H1 (cell line): ENCODE data around the gene PHF13.

ENCODE experiments used
- CBX8 ChIP-seq: fragments of 300-800, 300-1000 bp; sonication (generic); IDR thresholded peaks from 2 replicates; pipeline ENCODE4 v1.7.1; 2016; ENCODE audit warnings: low read depth, low read length, borderline replicate concordance
- CREB1 ChIP-seq: IDR thresholded peaks from 2 replicates; pipeline ENCODE4 v1.6.1; 2012; ENCODE audit warnings: inconsistent platforms
- EZH2 ChIP-seq: fragments of 200-600 bp; sonication (generic); IDR thresholded peaks from 2 replicates; pipeline ENCODE4 v1.7.1; 2012; ENCODE audit warnings: low read depth, mild to moderate bottlenecking, moderate library complexity, low read length, inconsistent platforms; ENCODE audit not compliant: severe bottlenecking
- GABPA ChIP-seq: IDR thresholded peaks from 2 replicates; pipeline ENCODE4 v1.6.1; 2011; ENCODE audit warnings: mild to moderate bottlenecking, low read length, moderate library complexity, borderline replicate concordance; ENCODE audit not compliant: insufficient read depth
- GTF2F1 ChIP-seq: IDR thresholded peaks from 2 replicates; pipeline ENCODE4 v1.6.1; 2012; ENCODE audit warnings: low read depth, low read length, improper control_type of control experiment, borderline replicate concordance
- MAFK ChIP-seq: IDR thresholded peaks from 2 replicates; pipeline ENCODE4 v1.6.1; 2012; ENCODE audit warnings: low read depth, mild to moderate bottlenecking, improper control_type of control experiment, low read length
- POLR2A ChIP-seq, 2 experiments: IDR thresholded peaks; 1 replicate in 1 of 2; 2 replicates in 1 of 2; pipeline ENCODE4 v1.6.1; 2011; ENCODE audit warnings: low read depth in 2 of 2, low read length in 2 of 2, mild to moderate bottlenecking in 2 of 2; ENCODE audit errors: control extremely low read depth in 1 of 2
- POLR2AphosphoS5 ChIP-seq: IDR thresholded peaks from 2 replicates; pipeline ENCODE4 v1.6.1; 2011; ENCODE audit warnings: low read depth, low read length
- SIX5 ChIP-seq: IDR thresholded peaks from 2 replicates; pipeline ENCODE4 v1.6.1; 2011; ENCODE audit warnings: mild to moderate bottlenecking, low read depth, low read length
- TAF1 ChIP-seq: IDR thresholded peaks from 2 replicates; pipeline ENCODE4 v1.6.1; 2011; ENCODE audit warnings: mild to moderate bottlenecking, low read depth, low read length
- YY1 ChIP-seq: IDR thresholded peaks from 2 replicates; pipeline ENCODE4 v1.6.1; 2011; ENCODE audit warnings: low read depth, mild to moderate bottlenecking, low read length
- TF ChIP-seq, protein P1 (sequence below), 3 experiments: IDR thresholded peaks; 1 replicate in 2 of 3; 2 replicates in 1 of 3; pipeline versions ENCODE4 v1.5.1 to v1.6.1; 2011; ENCODE audit warnings: low read length in 3 of 3, mild to moderate bottlenecking in 3 of 3, inconsistent platforms in 2 of 3, low read depth in 1 of 3, moderate library complexity in 1 of 3; ENCODE audit not compliant: insufficient read depth in 1 of 3; ENCODE audit errors: control extremely low read depth in 1 of 3

DNA sequence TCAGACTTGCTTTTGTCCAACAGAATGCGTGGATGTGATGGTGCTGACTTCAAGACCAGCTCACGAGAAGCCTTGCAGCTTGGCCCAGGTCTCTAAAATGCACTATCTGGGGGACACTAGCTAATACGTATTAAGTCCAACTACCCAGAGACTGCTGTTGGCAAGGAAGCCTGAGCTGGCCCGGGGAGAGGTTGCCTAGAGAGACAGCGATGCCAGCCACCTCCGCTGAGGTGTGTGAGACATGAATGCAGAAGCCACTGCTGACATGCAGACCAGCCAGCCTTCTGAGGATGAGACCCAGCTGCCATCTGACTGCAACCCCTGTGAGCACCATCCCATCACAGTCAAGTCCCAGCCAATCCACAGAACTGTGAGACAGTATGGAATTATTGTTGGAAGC, 43.6 kb downstream of the PHF13 start:
- TF ChIP-seq POLR2AphosphoS5 (no peak), MAFK (no peak), CBX8 (no peak), CREB1 (no peak), EZH2 (no peak), YY1 (no peak), POLR2A (IDR thresholded peaks at IDR 0.05; ENCODE audit: control extremely low read depth in 1 of 2, low read depth in 2 of 2, low read length in 2 of 2) (no peak), GABPA (no peak), GTF2F1 (no peak), TAF1 (no peak), SIX5 (no peak)
- TF ChIP-seq, protein P1, sequence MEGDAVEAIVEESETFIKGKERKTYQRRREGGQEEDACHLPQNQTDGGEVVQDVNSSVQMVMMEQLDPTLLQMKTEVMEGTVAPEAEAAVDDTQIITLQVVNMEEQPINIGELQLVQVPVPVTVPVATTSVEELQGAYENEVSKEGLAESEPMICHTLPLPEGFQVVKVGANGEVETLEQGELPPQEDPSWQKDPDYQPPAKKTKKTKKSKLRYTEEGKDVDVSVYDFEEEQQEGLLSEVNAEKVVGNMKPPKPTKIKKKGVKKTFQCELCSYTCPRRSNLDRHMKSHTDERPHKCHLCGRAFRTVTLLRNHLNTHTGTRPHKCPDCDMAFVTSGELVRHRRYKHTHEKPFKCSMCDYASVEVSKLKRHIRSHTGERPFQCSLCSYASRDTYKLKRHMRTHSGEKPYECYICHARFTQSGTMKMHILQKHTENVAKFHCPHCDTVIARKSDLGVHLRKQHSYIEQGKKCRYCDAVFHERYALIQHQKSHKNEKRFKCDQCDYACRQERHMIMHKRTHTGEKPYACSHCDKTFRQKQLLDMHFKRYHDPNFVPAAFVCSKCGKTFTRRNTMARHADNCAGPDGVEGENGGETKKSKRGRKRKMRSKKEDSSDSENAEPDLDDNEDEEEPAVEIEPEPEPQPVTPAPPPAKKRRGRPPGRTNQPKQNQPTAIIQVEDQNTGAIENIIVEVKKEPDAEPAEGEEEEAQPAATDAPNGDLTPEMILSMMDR (IDR thresholded peaks at IDR 0.05; ENCODE audit: control extremely low read depth in 1 of 3, insufficient read depth in 1 of 3, low read depth in 1 of 3, low read length in 3 of 3) = no peak
